CD4-positive, alpha-beta T cell treated with Interleukin-4 for 1 hour (primary cell): ENCODE measurements around the gene SNRPD3.
"Not testable (repeated sequence)": the region's sequence is repeated elsewhere in the genome, so short reads cannot be mapped to it uniquely, and the experiment has no call there.

Source experiments
- DNase-seq, 2 donors: peaks; one replicate each; pipeline ENCODE4 v3.0.0-alpha.2; 2020 to 2022

SNRPD3 gene

DNA sequence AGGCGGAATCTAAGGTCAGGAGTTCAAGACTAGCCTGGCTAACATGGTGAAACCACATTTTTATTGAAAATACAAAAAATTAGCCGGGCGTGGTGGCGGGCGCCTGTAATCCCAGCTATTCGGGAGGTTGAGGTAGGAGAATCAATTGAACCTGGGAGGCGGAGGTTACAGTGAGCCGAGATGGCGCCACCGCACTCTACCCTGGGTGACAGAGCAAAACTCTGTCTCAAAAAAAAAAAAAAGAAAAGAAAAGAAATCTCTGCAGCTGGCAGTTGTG is 37.7 kb downstream of the SNRPD3 start:
- not testable (repeated sequence) for DNase-seq

GRCh38 chr22:24593836-24594568 is 38.2 kb downstream of the SNRPD3 start:
- DNase-seq = no peak

DNA sequence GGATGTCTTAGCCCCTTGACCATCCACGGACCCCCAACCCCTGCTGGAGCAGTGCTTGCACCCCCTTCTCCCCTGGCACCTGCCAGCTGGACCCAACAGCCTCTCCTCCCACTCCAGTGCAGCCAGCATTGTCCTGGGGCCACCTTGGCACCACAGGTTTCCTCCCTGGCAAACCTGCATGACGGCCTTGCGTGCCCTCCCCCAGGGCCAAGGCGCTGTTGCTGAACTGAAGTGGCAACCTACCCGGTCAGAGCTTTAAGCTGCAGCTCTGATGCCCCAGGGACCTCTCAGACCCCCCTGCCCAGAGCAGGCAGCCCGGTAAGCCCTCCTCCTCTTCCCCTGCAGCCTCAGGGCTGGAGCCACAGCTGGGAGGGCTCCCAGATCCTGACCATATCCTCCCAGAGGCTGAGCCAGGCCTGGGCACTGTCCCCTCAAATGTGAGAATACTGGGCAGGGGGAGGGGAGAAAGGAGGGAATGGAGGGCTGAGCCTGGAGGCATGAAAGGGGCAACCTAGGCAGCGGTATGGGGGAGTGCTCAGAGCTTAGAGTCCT is 38.8 kb downstream of the SNRPD3 start:
- no peak for DNase-seq

GRCh38 chr22:24595228-24595627 is 39.4 kb downstream of the SNRPD3 start:
- no peak for DNase-seq

GRCh38 chr22:24595863-24596262 is 40.1 kb downstream of the SNRPD3 start:
- no peak for DNase-seq

- not testable (repeated sequence) for DNase-seq
Measured at GRCh38 chr22:24597076-24597475, 41.3 kb downstream of the SNRPD3 start.

DNA sequence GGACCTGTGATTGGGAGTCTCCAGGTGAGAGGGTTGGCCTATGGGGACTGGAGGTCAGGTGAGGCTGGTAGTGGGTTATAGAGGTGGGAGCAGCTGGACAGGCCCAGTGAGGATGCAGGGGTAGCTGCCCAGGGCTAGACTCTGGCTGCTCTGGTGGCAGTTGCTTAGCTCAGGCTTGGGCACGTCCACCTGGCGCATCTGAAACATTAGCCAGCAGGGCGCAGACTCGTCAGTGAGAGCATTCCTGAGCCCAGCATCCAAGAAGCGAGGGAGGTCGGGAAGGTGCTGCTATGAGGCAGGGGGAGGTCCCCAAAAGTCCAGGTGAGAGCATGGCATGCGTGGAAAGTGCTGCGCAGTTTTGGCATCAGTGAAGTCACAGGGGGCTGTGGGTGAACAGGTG is 43.7 kb downstream of the SNRPD3 start:
- no peak for DNase-seq

DNA sequence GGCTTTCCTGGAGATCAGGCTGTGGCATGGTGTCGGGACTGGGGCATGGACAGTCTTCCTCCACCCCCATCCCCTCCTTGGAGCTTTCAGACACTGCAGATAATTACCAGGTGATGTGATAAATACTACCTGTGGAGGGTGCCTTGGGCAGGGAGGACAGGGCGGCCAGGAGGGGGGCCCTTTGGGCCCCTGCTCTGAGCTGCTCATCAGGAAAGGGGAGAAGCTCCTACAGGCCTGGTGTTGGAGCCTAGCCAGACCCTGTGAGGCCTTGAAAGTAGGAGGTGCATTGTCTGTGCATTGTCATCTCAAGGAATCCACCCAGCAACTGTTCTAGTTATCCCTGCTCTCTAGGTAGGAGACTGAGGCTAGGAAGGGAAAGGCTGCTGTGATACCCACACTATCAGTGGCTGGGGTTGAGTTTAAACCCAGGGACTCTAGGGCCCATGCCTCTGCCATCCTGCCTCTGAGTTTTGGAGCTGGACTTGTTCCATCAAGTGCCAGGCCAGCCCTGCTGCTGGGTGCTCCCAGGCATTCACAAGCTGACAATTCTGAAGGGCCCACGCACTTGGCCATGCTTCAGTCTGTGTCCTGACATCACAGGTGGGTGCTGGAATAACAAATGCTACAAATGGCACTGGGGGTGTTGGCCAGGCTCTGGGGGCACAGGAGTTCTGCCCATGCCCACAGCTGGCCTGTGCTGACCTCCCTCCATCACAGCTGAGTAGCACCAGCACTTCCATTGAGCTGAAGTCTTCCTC is 44.3 kb downstream of the SNRPD3 start:
- DNase-seq = not testable (repeated sequence)

DNA sequence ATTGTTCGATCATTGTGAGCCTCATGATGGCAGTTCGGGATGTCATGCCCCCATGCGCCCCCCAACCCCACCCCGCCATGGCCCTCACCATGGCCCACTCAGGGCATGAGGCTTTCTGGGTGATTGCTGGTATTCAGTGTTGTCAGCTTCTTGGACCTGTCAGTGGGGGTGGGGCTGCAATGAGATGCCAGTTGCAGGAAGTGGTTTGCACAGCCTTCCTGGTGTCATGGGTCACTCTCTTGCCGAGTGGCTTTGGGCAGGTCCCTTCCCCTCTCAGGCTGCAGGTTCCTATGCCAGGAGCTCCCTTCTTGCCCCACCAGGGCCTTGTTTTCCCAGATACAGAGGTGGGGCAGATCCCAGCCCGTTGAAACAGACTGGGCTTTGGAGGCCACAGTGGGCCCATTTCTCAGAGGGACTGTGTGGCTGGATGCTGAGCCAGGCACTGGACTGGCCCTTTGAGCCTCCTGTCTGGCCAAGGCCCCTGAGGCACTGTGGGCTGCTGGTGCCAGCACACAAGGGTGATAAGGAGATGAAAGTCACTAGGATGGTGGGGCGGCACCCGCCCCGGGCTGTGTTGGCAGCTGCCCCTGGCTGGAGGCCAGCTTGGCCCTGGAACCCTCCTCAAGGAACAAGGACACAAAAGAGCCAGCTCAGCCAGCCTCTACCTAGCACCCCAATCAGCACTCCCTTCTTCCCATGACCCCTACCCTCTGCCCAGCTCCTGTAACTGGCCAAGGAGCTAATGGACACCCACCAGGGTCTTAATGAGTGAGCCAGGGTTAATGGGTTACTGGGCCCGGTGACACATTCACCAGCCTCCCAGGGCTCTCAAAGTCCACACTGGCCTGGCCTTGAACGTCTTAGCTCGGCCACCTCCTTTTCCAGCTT is 45.7 kb downstream of the SNRPD3 start:
- peak in 1 of 2 donors; percentile 50 for DNase-seq

GRCh38 chr22:24602105-24602749 is 46.4 kb downstream of the SNRPD3 start:
- DNase-seq = not testable (repeated sequence)

DNA sequence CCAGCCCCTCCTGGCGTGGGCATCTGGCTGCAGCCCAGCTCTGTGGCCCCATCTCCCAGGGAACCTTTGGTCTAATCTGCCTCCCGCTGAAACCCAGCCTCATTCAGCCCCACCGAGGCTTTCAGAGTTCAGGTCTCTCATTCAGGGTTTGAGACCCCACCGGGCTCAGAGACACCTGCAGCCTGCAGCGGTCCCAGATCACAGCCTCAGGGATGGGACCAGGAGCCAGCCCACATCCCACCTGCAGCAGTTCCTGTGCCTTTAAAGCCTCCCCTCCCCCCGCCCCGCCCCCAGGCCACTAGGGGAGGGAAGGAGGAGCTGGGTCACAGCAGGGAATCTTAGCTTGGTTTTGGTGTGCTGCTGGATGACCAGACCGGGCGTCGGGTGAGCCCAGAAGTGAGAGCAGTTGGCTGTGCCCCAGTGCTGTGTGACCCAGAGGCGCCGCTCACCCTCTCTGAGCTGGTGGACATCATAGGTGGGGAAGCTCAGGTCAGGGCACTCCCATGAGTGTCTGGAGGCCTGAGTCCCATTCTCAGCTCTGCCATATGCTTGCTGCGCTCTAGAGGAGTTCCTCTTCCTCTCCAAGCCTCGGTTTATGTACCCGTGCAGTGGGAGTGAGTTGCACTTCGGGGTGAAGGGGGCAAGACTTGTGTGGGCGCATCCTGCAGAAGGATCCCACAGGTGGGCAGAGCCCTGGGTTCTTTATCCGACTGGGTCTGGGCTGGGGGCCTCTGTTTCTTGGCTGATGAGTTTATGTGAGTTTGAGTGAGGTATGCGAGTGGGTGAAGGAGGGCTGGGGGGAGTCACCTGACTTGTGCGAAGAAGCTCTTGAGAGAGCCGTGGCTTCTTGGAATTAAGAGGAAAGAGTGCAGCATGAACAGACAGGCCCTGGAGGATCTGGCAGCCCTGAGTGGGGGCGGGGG is 47.3 kb downstream of the SNRPD3 start, which contains the start of gene GGT1:
Gene GGT1 (plus strand): TSS at position 347 of the 923 bp plus-strand sequence. CDS start 7,889 bp downstream, outside the sequence.
- DNase-seq = not testable (repeated sequence)

DNA sequence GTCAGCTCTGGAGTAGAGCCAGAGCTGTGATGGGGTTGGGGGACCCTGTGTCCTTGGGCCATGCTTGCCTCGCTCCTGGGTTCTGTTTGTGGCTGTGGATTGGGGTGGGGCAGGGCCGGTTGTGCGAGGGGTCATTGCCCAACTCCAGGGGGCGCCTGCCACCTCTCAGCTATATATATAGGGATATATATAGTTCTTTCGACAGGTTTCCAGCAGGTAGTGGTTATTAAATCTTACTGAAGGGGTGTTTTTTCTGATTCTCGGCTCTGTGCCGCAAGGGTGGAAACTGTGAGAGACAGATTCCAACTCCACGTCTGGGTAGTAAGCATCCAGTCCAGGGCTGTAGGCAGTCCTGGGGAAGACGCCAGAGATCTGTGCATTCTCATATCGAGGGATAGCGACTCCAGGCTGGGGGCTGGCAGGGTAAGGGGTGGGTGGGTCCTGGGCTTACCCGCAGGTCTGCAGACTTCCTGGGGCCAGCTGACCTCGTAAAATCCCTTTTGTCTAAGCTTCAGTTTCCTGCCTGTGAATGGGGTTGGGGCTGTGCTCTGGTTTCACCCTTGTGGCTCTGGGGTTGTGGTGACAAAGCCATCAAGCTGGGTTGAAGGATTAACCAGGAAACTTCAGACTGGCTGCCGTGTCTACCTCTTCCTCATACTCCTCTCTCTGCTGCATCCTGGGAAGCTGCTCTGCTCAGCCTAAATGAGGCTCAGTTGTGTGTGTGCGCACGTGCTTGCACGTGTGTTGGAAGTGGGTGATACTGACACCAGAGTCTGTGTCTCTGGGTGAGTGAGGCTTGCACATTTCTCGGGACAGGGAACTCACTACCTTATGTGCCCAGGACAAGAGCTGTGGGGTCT is 48.2 kb downstream of the SNRPD3 start:
- peak in 1 of 2 donors; percentile 15 for DNase-seq

- not testable (repeated sequence) for DNase-seq
Measured at GRCh38 chr22:24606340-24606739, 50.5 kb downstream of the SNRPD3 start.

- peak; percentile 64 to 79 for DNase-seq
Measured at GRCh38 chr22:24607429-24607983, 51.7 kb downstream of the SNRPD3 start.

DNA sequence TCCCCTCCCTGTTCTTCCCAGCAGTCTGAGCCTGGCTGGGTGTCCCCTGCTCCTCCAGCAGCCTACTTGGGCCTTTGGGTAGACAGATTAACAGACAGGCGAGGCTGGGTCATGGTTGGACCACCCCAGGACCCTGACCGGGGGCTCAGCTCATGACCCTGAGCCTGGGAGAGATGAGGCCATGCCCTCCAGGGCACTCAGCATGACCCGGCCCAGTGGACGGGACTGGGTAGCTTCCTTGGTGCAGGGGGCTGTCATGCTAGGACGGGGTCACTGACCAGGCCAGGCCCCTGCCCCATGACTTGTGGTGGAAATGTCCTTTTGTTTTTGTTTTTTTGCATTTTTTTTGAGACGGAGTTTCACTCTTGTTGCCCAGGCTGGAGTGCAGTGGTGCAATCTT is 52.5 kb downstream of the SNRPD3 start:
- not testable (repeated sequence) for DNase-seq

GRCh38 chr22:24609888-24610287 is 54.1 kb downstream of the SNRPD3 start:
- DNase-seq = not testable (repeated sequence)

GRCh38 chr22:24614794-24615193 is 59.0 kb downstream of the SNRPD3 start:
- DNase-seq = not testable (repeated sequence)

DNA sequence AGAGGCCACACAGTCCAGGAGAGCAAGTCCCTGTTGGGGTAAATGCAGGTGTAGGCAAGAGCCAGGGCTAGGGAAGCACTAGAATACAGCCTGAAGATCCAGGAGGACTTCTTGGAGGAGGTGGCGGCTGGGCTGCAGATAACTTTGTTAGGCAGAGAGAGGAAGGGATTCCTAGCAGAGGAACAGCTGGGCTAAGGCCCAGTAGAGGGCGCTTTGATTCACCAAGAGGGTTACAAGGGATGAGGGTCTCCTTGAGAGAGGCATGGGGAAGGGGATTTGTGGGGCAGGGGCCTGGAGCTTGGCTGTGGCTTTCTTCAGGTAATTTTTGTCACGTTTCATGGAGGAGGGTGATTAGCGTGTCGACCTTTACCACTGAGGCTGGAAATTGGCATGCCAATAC is 65.4 kb downstream of the SNRPD3 start:
- DNase-seq = not testable (repeated sequence)

DNA sequence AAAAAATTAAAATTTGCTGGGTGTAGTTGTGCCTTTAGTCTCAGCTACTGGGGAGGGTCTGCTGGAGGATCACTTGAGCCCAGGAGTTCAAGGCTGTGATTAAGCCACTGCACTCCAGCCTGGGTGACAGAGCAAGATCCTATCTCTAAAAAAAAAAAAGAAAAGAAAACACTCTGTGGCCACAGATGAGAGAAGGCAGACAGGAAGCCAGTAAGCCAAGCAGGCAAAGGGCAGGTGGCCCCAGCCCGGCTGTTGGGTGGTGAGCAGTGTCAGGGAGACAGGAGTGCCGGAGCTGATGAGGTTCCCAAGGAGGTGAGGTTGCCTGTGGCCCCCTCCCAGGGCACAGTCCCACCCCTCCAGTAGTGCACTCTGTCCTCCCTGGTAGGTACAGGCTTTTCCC is 66.8 kb downstream of the SNRPD3 start:
- not testable (repeated sequence) for DNase-seq
